ENCODE results near the gene BEND7.
"Not testable (repeated sequence)": the region's sequence is repeated elsewhere in the genome, so short reads cannot be mapped to it uniquely, and the experiment has no call there.

The BEND7 gene, protein sequence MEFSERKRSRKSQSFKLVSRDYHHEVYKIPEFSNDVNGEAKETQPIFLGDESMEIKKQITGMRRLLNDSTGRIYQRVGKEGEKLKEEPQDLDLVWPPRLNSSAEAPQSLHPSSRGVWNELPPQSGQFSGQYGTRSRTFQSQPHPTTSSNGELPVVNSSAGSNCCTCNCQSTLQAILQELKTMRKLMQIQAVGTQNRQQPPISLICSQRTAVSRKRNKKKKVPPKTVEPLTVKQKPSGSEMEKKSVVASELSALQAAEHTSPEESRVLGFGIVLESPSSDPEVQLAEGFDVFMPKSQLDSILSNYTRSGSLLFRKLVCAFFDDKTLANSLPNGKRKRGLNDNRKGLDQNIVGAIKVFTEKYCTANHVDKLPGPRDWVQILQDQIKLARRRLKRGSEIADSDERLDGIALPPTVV

GRCh38 chr10:13528875-13529713 lies at the start of gene BEND7:
BEND7 (minus strand) TSS chr10:13529014; CDS start chr10:13528533, 481 bp downstream.
- DNase-seq = peak; percentile 35

DNA sequence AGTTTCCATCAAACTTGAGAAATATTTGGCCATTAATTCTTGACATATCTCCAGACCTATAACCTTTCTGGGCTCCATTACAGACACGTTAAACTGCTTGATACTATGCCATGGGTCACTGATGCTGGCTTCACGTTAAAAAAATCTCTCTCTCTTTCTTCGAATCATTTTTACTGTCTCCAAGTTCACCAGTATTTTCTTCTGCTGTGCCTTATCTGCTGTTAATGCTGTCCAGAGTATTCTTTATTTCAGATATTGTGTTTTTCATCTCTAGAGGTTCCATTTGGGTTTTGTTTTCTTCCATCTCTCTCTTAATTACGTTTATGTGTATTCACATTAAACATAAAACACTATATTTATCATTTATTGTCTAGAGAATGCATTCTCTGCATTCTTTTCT lies 45.1 kb upstream of the BEND7 start:
- DNase-seq = no peak

DNA sequence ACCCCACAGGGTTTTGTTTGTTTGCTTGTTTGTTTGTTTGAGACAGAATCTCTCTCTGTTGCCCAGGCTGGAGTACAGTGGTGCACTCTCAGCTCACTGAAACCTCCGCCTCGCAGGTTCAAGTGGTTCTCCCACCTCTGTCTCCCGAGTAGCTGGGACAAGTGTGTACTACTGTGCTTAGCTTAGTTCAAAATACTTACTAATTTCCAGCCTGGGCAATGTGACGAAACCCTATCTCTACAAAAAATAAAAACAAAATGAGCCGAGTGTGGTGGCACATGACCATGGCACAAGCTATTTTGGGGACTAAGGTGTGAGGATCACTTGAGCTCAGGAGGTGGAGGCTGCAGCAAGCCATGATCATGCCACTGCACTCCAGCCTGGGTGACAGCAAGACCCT lies 42.7 kb upstream of the BEND7 start:
- no peak for DNase-seq

DNA sequence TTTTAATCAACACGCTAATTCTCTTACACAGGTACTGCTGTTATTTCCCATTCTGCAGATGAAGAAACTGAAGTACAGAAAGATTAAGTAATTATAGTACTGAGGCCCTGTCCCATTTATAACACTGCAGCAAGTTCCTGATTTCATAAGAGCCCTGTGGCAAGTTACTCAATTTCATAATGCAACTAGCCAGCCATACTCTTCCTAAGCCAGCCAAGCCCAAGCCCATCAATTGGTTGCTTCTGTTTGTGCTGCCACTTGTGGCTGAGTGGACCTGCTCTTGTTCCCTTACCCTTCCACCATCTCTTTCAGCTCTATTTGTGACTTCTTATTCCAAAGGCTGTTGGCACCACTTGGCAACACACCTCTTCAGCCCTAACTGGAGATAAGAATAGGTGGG lies 38.2 kb upstream of the BEND7 start:
- no peak for DNase-seq

DNA sequence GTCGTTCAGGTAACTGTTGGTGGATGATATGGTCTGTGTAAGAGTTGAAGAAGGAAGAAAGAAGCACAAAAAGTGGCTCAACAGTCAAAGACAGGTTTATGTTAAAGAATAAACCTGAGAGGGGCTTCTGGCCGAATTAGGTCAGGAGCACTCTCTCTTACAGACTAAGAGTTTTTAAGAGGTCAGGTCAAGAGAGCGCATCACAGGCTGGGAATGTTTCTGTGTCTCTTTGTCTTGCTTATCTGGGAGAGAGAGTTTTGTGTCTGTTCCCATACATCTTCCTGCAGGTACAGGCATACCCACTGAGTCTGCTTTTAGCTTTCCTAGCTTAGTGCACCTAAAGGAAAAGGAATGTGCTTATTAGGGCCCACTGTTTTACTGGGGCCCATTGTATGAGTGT lies 35.8 kb upstream of the BEND7 start:
- DNase-seq = no peak

DNA sequence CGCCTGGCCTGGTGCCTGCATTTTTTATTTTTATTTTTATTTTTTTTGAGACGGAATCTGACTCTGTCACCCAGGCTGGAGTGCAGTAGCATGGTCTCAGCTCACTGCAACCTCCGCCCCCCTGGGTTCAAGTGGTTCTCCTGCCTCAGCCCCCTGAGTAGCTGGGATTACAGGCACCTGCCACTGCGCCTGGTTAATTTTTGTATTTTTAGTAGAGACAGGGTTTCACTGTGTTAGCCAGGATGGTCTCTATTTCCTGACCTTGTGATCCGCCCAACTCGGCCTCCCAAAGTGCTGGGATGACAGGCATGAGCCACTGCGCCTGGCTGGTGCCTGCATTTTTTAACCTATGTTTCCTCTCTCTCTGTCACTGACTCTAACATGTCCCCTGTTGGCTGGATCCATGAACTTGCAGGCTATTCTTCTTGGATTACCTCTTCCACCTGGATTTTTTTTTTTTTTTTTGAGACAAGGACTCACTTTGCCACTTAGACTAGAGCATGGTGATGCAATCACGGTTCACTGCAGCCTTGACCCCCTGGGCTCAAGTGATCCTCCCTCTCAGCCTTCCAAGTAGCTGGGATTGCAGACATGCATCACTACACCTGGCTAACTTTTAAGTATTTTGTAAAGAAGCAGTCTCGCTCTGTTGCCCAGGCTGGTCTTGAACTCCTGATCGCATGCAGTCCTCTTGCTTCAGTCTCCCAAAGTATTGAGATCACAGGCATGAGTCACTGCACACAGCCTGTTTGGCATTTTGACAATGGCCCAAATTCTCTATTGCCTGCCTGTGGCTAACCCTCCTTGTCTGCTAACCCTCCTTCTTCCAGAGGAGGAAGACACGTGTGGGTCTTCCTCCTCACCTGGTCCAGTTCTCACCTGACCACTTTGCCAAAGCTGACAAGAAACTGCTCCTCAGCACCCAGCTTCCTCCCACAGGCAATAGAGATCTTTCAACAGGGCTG lies 34.9 kb upstream of the BEND7 start:
- DNase-seq = no peak

- DNase-seq = no peak
Observed at GRCh38 chr10:13560597-13560996, 31.8 kb upstream of the BEND7 start.

GRCh38 chr10:13559124-13559700 lies 30.4 kb upstream of the BEND7 start:
- no peak for DNase-seq

- no peak for DNase-seq
Observed at GRCh38 chr10:13555884-13556510, 27.2 kb upstream of the BEND7 start.

- no peak for DNase-seq
Observed at GRCh38 chr10:13550802-13551201, 22.0 kb upstream of the BEND7 start.

- no peak for DNase-seq
Observed at GRCh38 chr10:13542533-13542932, 13.7 kb upstream of the BEND7 start.

DNA sequence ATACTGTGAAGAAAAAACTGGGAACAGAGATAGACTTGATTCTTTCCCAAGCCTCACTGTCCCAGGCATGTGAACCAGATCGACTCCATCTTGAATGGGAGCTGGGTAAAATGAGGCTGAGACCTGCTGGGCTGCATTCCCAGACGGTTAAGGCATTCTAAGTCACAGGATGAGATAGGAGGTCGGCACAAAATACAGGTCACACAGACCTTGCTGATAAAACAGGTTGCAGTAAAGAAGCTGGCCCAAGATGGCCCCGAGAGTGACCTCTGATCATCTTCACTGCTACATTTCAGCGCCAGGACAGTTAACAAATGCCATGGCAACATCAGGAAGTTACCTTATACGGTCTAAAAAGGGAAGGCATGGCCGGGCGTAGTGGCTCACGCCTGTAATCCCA lies 9.2 kb upstream of the BEND7 start:
- DNase-seq = not testable (repeated sequence)

DNA sequence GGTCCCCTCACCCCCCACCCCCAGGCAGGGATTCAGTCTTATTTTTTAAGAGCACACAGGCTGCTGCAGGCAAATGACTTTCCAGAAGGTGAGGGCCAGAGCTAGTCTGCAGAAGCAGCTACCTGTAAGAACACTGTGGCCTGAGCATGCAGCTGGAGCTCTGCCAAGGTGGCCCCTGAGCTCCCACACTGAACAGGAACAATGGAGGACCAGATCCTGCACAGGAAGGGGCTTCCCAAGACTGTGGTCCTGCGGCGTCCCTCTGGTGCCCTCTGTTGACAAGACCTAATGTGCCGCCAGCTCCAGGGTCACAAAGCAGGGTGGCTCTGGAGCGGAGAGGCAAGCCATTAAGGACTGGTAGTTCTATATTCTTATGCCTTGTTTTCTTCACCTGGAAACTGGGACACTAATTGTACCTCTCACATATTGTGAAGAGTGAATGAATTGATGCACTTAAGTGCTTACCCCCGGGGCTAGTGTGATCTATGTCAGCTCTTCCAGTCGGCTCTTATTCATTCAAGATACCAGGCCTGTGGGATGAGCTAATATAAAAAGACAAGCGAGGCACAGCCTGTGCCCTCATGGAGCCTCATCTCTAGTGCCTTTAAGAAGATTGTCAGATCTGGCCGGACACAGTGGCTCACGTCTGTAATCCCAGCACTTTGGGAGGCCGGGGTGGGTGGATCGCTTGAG lies 8.0 kb upstream of the BEND7 start:
- DNase-seq = peak; percentile 54

DNA sequence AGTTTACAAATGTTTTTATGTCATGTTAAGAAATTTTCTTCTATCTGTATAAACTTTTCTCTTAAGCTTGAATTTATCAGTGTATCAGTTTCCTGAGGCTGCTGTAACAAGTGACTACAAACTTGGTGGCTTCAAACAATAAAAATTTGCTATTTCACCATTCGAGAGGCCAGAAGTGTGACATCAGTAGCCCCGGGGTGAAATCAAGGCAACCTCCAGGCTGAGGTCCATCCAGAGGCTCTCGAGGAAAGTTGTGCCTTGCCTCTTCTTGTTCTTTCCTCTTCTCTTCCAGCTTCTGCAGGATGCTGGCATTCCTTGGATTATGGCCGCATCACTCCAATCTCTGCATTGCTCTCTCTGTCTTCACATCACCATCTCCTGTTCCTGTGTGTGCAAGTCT lies 6.5 kb upstream of the BEND7 start:
- DNase-seq = no peak

DNA sequence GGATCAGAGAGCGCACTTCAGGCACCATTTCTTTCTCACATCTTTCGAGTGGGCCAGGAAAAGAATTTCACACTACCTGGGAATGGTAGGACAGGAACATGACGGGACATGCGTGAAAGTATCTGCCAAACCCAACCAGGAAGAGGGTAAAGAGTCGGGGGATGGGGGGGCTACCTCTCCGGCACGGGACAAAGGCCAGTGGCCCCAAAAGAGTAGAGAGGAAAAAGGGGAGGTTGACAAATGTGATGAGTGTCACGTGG lies 830 bp upstream of the BEND7 start:
- no peak for DNase-seq

DNA sequence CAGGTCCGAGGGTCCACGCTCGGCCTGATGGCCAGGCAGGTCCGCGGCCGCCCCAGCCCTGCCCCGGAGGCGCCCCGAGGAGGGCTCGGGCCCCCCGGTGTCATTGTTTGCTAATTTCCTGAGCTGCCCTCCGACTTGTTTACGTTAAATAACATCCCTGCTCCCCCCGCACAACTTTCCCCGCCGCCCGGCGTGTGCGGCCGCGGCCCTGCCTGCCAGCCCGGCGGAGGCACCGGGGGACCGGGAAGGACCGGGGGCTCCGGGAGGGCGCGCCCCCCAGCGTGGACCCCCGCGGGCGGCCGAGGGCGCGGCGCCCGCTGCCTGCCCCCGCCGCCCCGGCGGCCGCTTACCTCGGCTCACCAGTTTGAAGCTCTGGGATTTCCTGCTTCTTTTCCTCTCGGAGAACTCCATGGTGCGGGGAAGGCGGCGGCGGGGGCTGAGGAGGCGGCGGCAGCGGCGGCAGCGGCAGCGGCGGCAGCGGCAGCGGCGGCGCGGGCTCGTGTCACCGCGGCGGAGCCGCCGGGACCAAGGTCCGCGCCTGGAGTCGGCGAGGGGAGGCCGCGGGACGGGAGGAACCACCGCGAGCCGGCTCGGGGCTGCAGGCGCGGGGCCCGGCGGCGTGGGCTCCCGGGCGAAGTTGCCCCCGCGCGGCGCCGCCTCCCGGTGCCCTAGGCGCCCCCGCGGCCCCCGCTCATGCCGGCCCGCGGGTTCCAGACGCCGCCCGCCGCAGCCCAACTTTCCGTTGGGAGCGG lies 515 bp downstream of the BEND7 start:
- DNase-seq = peak; percentile 38

DNA sequence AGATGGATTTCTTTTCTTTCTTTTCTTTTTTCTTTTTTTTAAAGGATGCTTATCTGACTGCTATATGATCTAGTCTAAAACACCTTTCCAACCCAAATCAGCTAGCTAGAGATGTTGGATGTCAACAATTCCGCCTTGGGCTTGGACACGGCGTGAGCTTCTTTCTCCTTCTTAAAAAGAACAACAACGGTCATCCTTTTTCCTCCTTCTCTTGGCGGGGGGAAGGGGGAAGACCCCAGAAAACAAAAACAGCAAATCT lies 1.0 kb downstream of the BEND7 start:
- DNase-seq = no peak

GRCh38 chr10:13526948-13527863 lies 1.6 kb downstream of the BEND7 start:
- no peak for DNase-seq

DNA sequence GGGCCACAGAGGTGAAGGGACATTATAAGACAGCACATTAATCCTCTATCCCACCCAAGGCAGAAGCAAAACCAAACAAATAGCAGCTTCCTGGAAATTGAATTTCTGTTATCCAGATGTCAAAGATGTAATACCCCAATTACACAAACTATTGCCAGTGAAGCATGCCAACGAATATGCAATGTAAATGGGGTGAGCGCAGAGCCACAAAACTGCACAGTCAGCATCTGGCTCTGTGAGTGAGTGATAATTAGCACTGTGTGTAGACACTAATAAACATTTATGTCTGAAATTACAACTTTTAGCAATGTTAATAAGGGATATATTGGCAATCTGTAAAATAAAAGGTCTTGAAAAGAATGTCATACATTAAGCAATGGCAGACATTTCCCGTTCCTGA lies 3.2 kb downstream of the BEND7 start:
- no peak for DNase-seq

- no peak for DNase-seq
Observed at GRCh38 chr10:13521026-13521425, 7.8 kb downstream of the BEND7 start.
